Chondrocyte (in vitro differentiated cells): ENCODE measurements around the gene BCLAF1. TPM values are rescaled to one million over a fixed set of nuclear protein-coding genes. Genes with fewer than 3 reads are reported as not detected.
A peak's percentile ranks its signal among the peaks of the same experiment; 100 is the strongest.
"Not testable (repeated sequence)": the region's sequence is repeated elsewhere in the genome, so short reads cannot be mapped to it uniquely, and the experiment has no call there.

Source experiments
- DNase-seq: peaks from one replicate; pipeline ENCODE4 v3.0.0; 2021; ENCODE audit warnings: mixed read lengths, low spot score
- H3K27ac Mint-ChIP-seq: one replicate; pipeline ENCODE4 v1.8.0; 2021; ENCODE audit warnings: mild to moderate bottlenecking, moderate library complexity, mixed read lengths; ENCODE audit not compliant: unreplicated experiment
- H3K27me3 Mint-ChIP-seq: 2 replicates; pipeline ENCODE4 v1.8.0; 2021; ENCODE audit warnings: low read depth, mixed read lengths
- H3K36me3 Mint-ChIP-seq: 2 replicates; pipeline ENCODE4 v1.8.0; 2021; ENCODE audit warnings: low read depth, mixed read lengths
- H3K4me1 Mint-ChIP-seq: 2 replicates; pipeline ENCODE4 v1.8.0; 2021; ENCODE audit warnings: low read depth, mild to moderate bottlenecking, mixed read lengths
- H3K4me3 Mint-ChIP-seq: one replicate; pipeline ENCODE4 v1.8.0; 2021; ENCODE audit warnings: mild to moderate bottlenecking, moderate library complexity, mixed read lengths; ENCODE audit not compliant: unreplicated experiment
- H3K9me3 Mint-ChIP-seq: 2 replicates; pipeline ENCODE4 v1.8.0; 2021; ENCODE audit warnings: low read depth, mixed read lengths
- CTCF ChIP-seq: fragments of 200-600 bp; sonication (generic); IDR thresholded peaks from 2 replicates; pipeline ENCODE4 v1.5.0; 2021; ENCODE audit warnings: antibody characterized with exemption, mild to moderate bottlenecking, moderate library complexity
- total RNA-seq: library from RNA; stranded (reverse); gene quantifications from 3 replicates; pipeline ENCODE4 v1.2.1, GENCODE V29; 2021

BCLAF1 gene
- total RNA-seq, 1 donor from 2014 or later: 135 TPM

- Mint-ChIP-seq H3K36me3 (peaks cover 2% of the 10 kb centered on the region), H3K9me3 (no peaks in the 10 kb centered on the region), H3K27me3 (no peaks in the 10 kb centered on the region), H3K4me1 (peaks cover 14% of the 10 kb centered on the region), H3K27ac (no peak overlapping the region), H3K4me3 (no peak overlapping the region)
- DNase-seq: no peak
- TF ChIP-seq CTCF: no peak
Observed at GRCh38 chr6:136226674-136227377, 62.8 kb downstream of the BCLAF1 start.

GRCh38 chr6:136226027-136226673, 63.5 kb downstream of the BCLAF1 start:
- Mint-ChIP-seq H3K27me3 (no peaks in the 10 kb centered on the region), H3K9me3 (no peaks in the 10 kb centered on the region), H3K4me1 (peaks cover 14% of the 10 kb centered on the region), H3K27ac (no peak overlapping the region), H3K36me3 (peaks cover 2% of the 10 kb centered on the region), H3K4me3 (no peak overlapping the region)
- no peak for DNase-seq
- peak; percentile 100 for TF ChIP-seq CTCF

- no peak for TF ChIP-seq CTCF
- peaks cover 9% of the 10 kb centered on the region for H3K4me1 Mint-ChIP-seq
Observed at GRCh38 chr6:136225496-136225895, 64.2 kb downstream of the BCLAF1 start.

GRCh38 chr6:136224974-136225373, 64.7 kb downstream of the BCLAF1 start:
- H3K9me3 Mint-ChIP-seq: not testable (repeated sequence)

More at GRCh38 chr6:136225496-136225895, 64.2 kb downstream of the BCLAF1 start:
- H3K4me3 Mint-ChIP-seq: no peak overlapping the region
- no peaks in the 10 kb centered on the region for H3K9me3 Mint-ChIP-seq
- H3K27me3 Mint-ChIP-seq: no peaks in the 10 kb centered on the region
- peaks cover 2% of the 10 kb centered on the region for H3K36me3 Mint-ChIP-seq
- DNase-seq: no peak
- no peak overlapping the region for H3K27ac Mint-ChIP-seq

GRCh38 chr6:136216503-136217401, 72.9 kb downstream of the BCLAF1 start:
- Mint-ChIP-seq H3K4me1 (no peaks in the 10 kb centered on the region), H3K9me3 (peaks cover 5% of the 10 kb centered on the region)

More at GRCh38 chr6:136224974-136225373, 64.7 kb downstream of the BCLAF1 start:
- H3K27me3 Mint-ChIP-seq, H3K27ac Mint-ChIP-seq, H3K4me3 Mint-ChIP-seq, H3K36me3 Mint-ChIP-seq, H3K4me1 Mint-ChIP-seq, DNase-seq: not testable (repeated sequence)

More at GRCh38 chr6:136216503-136217401, 72.9 kb downstream of the BCLAF1 start:
- H3K4me3 Mint-ChIP-seq: no peak overlapping the region
- no peaks in the 10 kb centered on the region for H3K27me3 Mint-ChIP-seq
- no peak overlapping the region for H3K27ac Mint-ChIP-seq
- no peak for TF ChIP-seq CTCF
- no peak for DNase-seq
- H3K36me3 Mint-ChIP-seq: no peaks in the 10 kb centered on the region
